ENCODE results near the gene STK17A.
A peak's percentile ranks its signal among the peaks of the same experiment; 100 is the strongest.
"Not testable (repeated sequence)": the region's sequence is repeated elsewhere in the genome, so short reads cannot be mapped to it uniquely, and the experiment has no call there.

The STK17A gene

GRCh38 chr7:43653466-43653865, 70.6 kb downstream of the STK17A start:
- DNase-seq (ENCODE audit: insufficient read length, low spot score) (no peak), FAIRE-seq (no peak)

GRCh38 chr7:43653891-43654504, 71.1 kb downstream of the STK17A start:
- no peak for FAIRE-seq
- no peak for DNase-seq (ENCODE audit: insufficient read length, low spot score)

- DNase-seq (ENCODE audit: insufficient read length, low spot score) (no peak), FAIRE-seq (no peak)
Observed at GRCh38 chr7:43655584-43655983, 72.7 kb downstream of the STK17A start.

GRCh38 chr7:43656997-43657396, 74.1 kb downstream of the STK17A start:
- DNase-seq (ENCODE audit: insufficient read length, low spot score) (no peak), FAIRE-seq (no peak)

GRCh38 chr7:43658718-43659548, 76.0 kb downstream of the STK17A start:
- FAIRE-seq, result no peak

GRCh38 chr7:43659549-43659896, 76.6 kb downstream of the STK17A start:
- FAIRE-seq (no peak), DNase-seq (ENCODE audit: insufficient read length, low spot score) (no peak)

More at GRCh38 chr7:43658718-43659548, 76.0 kb downstream of the STK17A start:
- DNase-seq (ENCODE audit: insufficient read length, low spot score), result no peak

GRCh38 chr7:43660141-43660540, 77.2 kb downstream of the STK17A start:
- DNase-seq (ENCODE audit: insufficient read length, low spot score), result no peak
- FAIRE-seq, result no peak

- FAIRE-seq (no peak), DNase-seq (ENCODE audit: insufficient read length, low spot score) (no peak)
Observed at GRCh38 chr7:43664681-43665080, 81.8 kb downstream of the STK17A start.

- DNase-seq (ENCODE audit: insufficient read length, low spot score) (no peak), FAIRE-seq (no peak)
Observed at GRCh38 chr7:43666938-43667337, 84.0 kb downstream of the STK17A start.

- DNase-seq (ENCODE audit: insufficient read length, low spot score) (no peak), FAIRE-seq (no peak)
Observed at GRCh38 chr7:43668035-43668434, 85.1 kb downstream of the STK17A start.

- DNase-seq (ENCODE audit: insufficient read length, low spot score) (no peak), FAIRE-seq (no peak)
Observed at GRCh38 chr7:43669286-43670081, 86.6 kb downstream of the STK17A start.

GRCh38 chr7:43671521-43671920, 88.6 kb downstream of the STK17A start:
- no peak for FAIRE-seq
- DNase-seq (ENCODE audit: insufficient read length, low spot score), result no peak

GRCh38 chr7:43673243-43673976, 90.5 kb downstream of the STK17A start:
- DNase-seq (ENCODE audit: insufficient read length, low spot score); FAIRE-seq: not testable (repeated sequence)

- FAIRE-seq (peak; percentile 81), DNase-seq (ENCODE audit: insufficient read length, low spot score) (peak; percentile 56)
Observed at GRCh38 chr7:43674559-43675436, 91.9 kb downstream of the STK17A start.
